PFSK-1 (cell line): ENCODE results near the gene HSPB9.

Experiments
- FOXP2 ChIP-seq: optimal IDR thresholded peaks from 2 replicates; pipeline ENCODE3; 2011; ENCODE audit warnings: borderline replicate concordance, control low read depth, inconsistent platforms; ENCODE audit not compliant: insufficient read depth; ENCODE audit errors: extremely low read length, extremely low read depth
- POLR2AphosphoS5 ChIP-seq: IDR thresholded peaks from 2 replicates; pipeline ENCODE4 v1.6.1; 2012; ENCODE audit warnings: low read depth, mild to moderate bottlenecking, control low read depth, low read length, moderate library complexity
- SIN3A ChIP-seq: IDR thresholded peaks from 2 replicates; pipeline ENCODE4 v1.6.1; 2012; ENCODE audit warnings: mild to moderate bottlenecking, low read length, moderate library complexity, borderline replicate concordance; ENCODE audit not compliant: insufficient read depth
- TAF1 ChIP-seq: IDR thresholded peaks from 2 replicates; pipeline ENCODE4 v1.6.1; 2012; ENCODE audit warnings: low read length, control low read depth, borderline replicate concordance; ENCODE audit not compliant: insufficient read depth
- TF ChIP-seq, protein P1 (sequence below), 2 experiments: IDR thresholded peaks; 2 replicates each; pipeline versions ENCODE4 v1.6.1 to v1.8.0; 2011 to 2012; ENCODE audit warnings: low read depth in 2 of 2, low read length in 2 of 2, control low read depth in 1 of 2, inconsistent platforms in 1 of 2, mild to moderate bottlenecking in 1 of 2, moderate library complexity in 1 of 2; ENCODE audit not compliant: insufficient read depth in 1 of 2

The HSPB9 gene

DNA sequence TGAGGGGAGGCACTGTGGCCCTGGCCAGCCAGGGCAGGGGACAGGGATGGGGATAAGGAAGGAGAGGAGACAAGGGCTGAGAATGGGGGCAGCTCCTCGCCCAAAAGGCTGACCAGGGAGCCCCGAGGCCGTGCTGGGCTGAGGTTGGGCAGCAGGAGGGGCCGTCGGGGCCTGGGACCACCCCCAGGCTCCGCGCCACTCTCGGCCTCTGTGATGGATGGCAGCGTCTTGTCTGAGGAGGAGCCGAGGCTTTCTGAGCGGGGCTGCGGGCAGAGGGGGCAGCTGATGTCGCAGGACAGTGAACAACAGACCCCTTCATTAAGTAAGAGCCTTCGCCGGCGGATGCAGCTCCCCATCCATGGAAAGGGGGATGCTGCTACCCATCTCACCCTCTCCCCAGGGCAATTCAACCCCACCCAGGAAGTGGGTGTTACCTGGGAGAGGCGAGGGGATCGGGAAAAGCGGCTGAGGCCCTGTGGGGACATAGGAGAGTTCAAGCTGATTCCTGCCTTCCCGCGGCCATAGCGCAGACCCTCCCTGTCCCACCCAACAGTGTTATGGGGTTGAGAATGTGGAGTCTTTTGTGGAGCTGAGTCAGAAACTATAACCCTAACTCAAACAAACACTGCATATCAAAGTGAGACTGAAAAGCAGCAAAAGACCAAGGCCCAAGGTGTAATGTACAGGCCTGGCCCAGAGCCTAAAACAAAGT is 41.2 kb downstream of the HSPB9 start:
- TF ChIP-seq, protein P1, sequence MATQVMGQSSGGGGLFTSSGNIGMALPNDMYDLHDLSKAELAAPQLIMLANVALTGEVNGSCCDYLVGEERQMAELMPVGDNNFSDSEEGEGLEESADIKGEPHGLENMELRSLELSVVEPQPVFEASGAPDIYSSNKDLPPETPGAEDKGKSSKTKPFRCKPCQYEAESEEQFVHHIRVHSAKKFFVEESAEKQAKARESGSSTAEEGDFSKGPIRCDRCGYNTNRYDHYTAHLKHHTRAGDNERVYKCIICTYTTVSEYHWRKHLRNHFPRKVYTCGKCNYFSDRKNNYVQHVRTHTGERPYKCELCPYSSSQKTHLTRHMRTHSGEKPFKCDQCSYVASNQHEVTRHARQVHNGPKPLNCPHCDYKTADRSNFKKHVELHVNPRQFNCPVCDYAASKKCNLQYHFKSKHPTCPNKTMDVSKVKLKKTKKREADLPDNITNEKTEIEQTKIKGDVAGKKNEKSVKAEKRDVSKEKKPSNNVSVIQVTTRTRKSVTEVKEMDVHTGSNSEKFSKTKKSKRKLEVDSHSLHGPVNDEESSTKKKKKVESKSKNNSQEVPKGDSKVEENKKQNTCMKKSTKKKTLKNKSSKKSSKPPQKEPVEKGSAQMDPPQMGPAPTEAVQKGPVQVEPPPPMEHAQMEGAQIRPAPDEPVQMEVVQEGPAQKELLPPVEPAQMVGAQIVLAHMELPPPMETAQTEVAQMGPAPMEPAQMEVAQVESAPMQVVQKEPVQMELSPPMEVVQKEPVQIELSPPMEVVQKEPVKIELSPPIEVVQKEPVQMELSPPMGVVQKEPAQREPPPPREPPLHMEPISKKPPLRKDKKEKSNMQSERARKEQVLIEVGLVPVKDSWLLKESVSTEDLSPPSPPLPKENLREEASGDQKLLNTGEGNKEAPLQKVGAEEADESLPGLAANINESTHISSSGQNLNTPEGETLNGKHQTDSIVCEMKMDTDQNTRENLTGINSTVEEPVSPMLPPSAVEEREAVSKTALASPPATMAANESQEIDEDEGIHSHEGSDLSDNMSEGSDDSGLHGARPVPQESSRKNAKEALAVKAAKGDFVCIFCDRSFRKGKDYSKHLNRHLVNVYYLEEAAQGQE (IDR thresholded peaks at IDR 0.05; ENCODE audit: insufficient read depth in 1 of 2, low read depth in 2 of 2, low read length in 2 of 2), result no peak
- TF ChIP-seq FOXP2, result no peak
- TF ChIP-seq SIN3A, result no peak
- no peak for TF ChIP-seq POLR2AphosphoS5
- TF ChIP-seq TAF1, result no peak

DNA sequence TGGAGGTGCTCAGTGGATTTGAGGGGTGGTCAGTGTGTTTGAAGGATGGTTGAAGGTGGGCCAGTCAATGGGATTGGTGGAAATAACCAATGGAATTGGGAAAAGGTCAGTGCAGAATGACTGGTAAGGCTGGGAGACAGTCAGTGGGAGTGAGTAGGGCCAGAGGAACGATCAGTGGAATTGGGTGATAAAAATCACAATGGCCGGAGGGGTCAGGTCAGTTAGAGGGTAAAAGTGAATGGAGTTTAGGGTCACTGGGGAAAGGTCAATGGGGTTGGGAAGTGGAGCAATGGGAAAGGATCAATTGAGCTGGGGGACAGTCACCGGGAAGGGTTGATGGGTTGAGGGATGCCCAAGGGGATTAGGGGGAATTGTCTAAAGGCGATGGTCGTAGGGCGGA is 43.1 kb downstream of the HSPB9 start:
- no peak for TF ChIP-seq FOXP2
- no peak for TF ChIP-seq SIN3A
- no peak for TF ChIP-seq POLR2AphosphoS5
- TF ChIP-seq TAF1, result no peak
- TF ChIP-seq, protein P1 (IDR thresholded peaks at IDR 0.05; ENCODE audit: insufficient read depth in 1 of 2, low read depth in 2 of 2, low read length in 2 of 2), result no peak

DNA sequence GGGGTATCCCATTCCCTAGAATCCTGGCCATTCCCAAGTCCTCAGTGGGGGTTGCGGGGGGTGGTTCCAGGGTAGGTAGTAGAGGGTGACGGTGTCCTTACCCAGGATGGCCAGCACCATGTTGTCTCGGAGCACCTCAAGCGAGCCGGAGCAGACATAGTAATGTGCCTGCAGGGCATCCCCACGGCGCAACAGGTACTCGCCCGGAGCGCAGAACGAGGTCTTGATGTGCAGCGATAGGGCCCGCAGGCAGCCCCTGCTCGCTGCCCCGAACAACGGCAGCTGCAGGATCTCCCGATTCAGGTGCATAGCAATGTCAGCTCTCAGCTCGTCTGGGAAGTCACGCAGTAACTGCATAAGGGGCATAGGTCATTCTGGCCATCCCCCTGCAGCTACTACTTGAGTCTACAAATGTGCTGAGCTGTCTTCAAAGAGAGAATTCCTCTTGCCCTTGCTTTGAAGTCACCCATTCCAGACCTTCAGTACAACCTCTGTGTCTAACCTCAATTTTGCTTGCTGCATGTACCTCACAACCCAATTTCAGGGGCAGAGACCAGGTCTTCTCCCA is 43.7 kb downstream of the HSPB9 start:
- TF ChIP-seq FOXP2 (no peak), TAF1 (no peak), SIN3A (no peak), POLR2AphosphoS5 (no peak)
- TF ChIP-seq, protein P1 (IDR thresholded peaks at IDR 0.05; ENCODE audit: insufficient read depth in 1 of 2, low read depth in 2 of 2, low read length in 2 of 2), result no peak

DNA sequence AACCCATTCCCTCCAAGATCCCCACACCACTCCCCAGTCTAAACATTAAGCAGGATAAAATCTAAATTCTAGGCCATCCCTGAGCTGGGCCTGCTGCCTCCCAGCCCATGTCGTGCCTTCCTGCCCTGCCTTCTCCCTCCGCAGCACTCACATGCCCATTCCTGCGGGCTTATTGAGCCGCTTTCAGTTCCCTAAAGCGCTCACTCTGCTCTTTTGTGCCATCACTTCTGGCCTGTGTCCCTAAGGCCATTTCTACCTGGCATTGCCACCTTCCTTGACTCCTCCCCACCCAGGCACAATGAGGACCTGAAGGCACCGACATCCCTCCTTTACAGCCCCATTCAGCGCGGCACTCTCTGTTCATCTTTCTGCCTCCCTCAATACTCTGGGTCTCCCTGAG is 45.2 kb downstream of the HSPB9 start:
- TF ChIP-seq TAF1, result no peak
- no peak for TF ChIP-seq SIN3A
- no peak for TF ChIP-seq FOXP2
- no peak for TF ChIP-seq POLR2AphosphoS5
- TF ChIP-seq, protein P1 (IDR thresholded peaks at IDR 0.05; ENCODE audit: insufficient read depth in 1 of 2, low read depth in 2 of 2, low read length in 2 of 2), result no peak
